Measurements from ENCODE around the gene DHH.

Gene DHH

DNA sequence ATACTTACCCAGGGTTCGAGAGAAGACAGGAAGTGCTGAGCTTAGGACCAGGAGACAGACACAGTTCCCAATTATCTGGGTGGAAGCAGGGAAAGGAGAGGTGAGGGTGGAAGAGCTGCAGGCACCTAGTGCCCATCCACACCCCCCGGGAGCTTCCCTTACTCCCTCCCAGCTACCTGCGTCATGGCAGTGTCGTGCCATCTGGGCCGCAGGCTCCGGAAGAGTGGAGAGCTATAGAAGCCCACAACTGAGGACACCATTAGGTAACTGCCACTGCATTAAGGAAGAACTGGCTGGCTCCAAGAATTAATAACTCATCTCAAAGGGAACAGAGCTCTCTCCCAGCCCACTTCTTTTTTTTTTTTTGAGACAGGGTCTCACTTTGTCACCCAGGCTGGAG, 5.8 kb upstream of the DHH start:
- TF ChIP-seq CTCF (IDR thresholded peaks at IDR 0.05; ENCODE audit: control extremely low read depth, extremely low read depth, low read depth, missing control alignments) = no peak
- DNase-seq (ENCODE audit: extremely low spot score) = no peak
- CTCF ChIA-PET = interaction anchor here (0.9 to 19.5 kb wide), 13 partner anchors 8 to 135 kb away, joined by 3 to 369 read pairs (median 4); partner anchors contain the start of genes KMT2D, LMBR1L, RHEBL1 and TUBA1B
- POLR2A ChIA-PET = interaction anchor here (1.4 kb wide), 2 partner anchors 10 to 31 kb away, joined by 4 to 6 read pairs; partner anchors contain the start of genes LMBR1L and TUBA1B

DNA sequence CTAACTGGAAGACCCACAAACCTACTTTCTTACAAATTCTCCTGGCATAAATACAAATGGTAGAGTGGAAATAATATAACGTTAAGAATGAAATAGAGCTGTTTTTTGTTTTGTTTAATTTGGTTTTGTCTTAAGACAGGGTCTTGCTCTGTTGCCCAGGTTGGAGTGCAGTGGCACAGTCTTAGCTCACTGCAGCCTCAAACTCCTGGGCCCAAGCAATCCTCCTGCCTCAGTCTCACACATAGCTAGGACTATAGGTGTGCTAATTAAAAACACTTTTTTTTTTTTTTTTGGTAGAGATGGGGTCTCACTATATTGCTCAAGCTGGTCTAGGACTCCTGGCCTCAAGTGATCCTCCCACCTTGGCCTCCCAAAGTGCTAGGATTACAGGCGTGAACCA, 4.1 kb upstream of the DHH start:
- POLR2A ChIA-PET = interaction anchor here (0.6 to 1.4 kb wide), 4 partner anchors 11 to 32 kb away, joined by 3 to 8 read pairs (median 4); partner anchors contain the start of gene TUBA1B
- TF ChIP-seq CTCF (IDR thresholded peaks at IDR 0.05; ENCODE audit: control extremely low read depth, extremely low read depth, low read depth, missing control alignments) = no peak
- DNase-seq (ENCODE audit: extremely low spot score) = no peak
- CTCF ChIA-PET = interaction anchor here (0.7 to 19.5 kb wide), 23 partner anchors 9 to 406 kb away, joined by 3 to 369 read pairs (median 7); partner anchors contain the start of genes KMT2D, LMBR1L, RHEBL1 and TUBA1B

- CTCF ChIA-PET = interaction anchor here (0.7 to 19.5 kb wide), 22 partner anchors 10 to 407 kb away, joined by 3 to 369 read pairs (median 7); partner anchors contain the start of genes KMT2D, LMBR1L, RHEBL1 and TUBA1B
- TF ChIP-seq CTCF (IDR thresholded peaks at IDR 0.05; ENCODE audit: control extremely low read depth, extremely low read depth, low read depth, missing control alignments) = peak; percentile 72
- POLR2A ChIA-PET = interaction anchor here (0.8 kb wide), 2 partner anchors 12 to 33 kb away, joined by 5 to 8 read pairs; partner anchors contain the start of gene TUBA1B
- DNase-seq (ENCODE audit: extremely low spot score) = peak; percentile 69
These were observed 3.4 kb upstream of the DHH start for GRCh38 chr12:49098035-49098451.

- POLR2A ChIA-PET = no interaction called here
- CTCF ChIA-PET = interaction anchor here (1.6 to 19.5 kb wide), 10 partner anchors 11 to 101 kb away, joined by 7 to 369 read pairs (median 8); partner anchors contain the start of genes LMBR1L, RHEBL1 and TUBA1B
- no peak for DNase-seq (ENCODE audit: extremely low spot score)
- no peak for TF ChIP-seq CTCF (IDR thresholded peaks at IDR 0.05; ENCODE audit: control extremely low read depth, extremely low read depth, low read depth, missing control alignments)
These were observed 2.8 kb upstream of the DHH start for GRCh38 chr12:49097381-49097780.

- ChIA-PET POLR2A (no interaction called here), CTCF (interaction anchor here (0.7 to 19.5 kb wide), 13 partner anchors 11 to 194 kb away, joined by 3 to 369 read pairs (median 4); partner anchors contain the start of genes LMBR1L, RHEBL1, TUBA1B and WNT1)
- no peak for TF ChIP-seq CTCF (IDR thresholded peaks at IDR 0.05; ENCODE audit: control extremely low read depth, extremely low read depth, low read depth, missing control alignments)
- DNase-seq (ENCODE audit: extremely low spot score) = no peak
These were observed 369 bp upstream of the DHH start for GRCh38 chr12:49094975-49095365.

- no peak for DNase-seq (ENCODE audit: extremely low spot score)
- ChIA-PET POLR2A (interaction anchor here (0.6 kb wide), 1 partner anchor 462 kb away, joined by 4 read pairs; no protein-coding TSS in a partner anchor), CTCF (interaction anchor here (0.9 to 19.5 kb wide), 12 partner anchors 10 to 141 kb away, joined by 3 to 369 read pairs (median 6); partner anchors contain the start of genes LMBR1L, RHEBL1 and TUBA1B)
- no peak for TF ChIP-seq CTCF (IDR thresholded peaks at IDR 0.05; ENCODE audit: control extremely low read depth, extremely low read depth, low read depth, missing control alignments)
These were observed 825 bp downstream of the DHH start for GRCh38 chr12:49093792-49094159.
